Gastrocnemius medialis (tissue), 4 donors: ENCODE measurements around the gene DMRT1.

Source experiments
- POLR2A ChIP-seq, 2 donors: fragments of 450-650 bp; IDR thresholded peaks; one replicate each; pipeline ENCODE4 v1.6.1; 2017; ENCODE audit warnings: antibody characterized with exemption in 2 of 2, mild to moderate bottlenecking in 2 of 2, moderate library complexity in 2 of 2
- TF ChIP-seq, protein P1 (sequence below), 5 experiments: fragments of 450-650 bp in 3 of 5; fragments of 200-600 bp in 2 of 5; sonication (generic) in 2 of 5; IDR thresholded peaks in 4 of 5; conservative IDR thresholded peaks in 1 of 5; 1 replicate in 4 of 5; 2 replicates in 1 of 5; pipeline ENCODE4 v1.5.1; 2016 to 2019; ENCODE audit warnings: antibody characterized with exemption in 5 of 5, mild to moderate bottlenecking in 3 of 5, moderate library complexity in 3 of 5

GRCh38 chr9:974031-974995 lies 132.8 kb downstream of the DMRT1 start:
- TF ChIP-seq, protein P1, sequence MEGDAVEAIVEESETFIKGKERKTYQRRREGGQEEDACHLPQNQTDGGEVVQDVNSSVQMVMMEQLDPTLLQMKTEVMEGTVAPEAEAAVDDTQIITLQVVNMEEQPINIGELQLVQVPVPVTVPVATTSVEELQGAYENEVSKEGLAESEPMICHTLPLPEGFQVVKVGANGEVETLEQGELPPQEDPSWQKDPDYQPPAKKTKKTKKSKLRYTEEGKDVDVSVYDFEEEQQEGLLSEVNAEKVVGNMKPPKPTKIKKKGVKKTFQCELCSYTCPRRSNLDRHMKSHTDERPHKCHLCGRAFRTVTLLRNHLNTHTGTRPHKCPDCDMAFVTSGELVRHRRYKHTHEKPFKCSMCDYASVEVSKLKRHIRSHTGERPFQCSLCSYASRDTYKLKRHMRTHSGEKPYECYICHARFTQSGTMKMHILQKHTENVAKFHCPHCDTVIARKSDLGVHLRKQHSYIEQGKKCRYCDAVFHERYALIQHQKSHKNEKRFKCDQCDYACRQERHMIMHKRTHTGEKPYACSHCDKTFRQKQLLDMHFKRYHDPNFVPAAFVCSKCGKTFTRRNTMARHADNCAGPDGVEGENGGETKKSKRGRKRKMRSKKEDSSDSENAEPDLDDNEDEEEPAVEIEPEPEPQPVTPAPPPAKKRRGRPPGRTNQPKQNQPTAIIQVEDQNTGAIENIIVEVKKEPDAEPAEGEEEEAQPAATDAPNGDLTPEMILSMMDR (IDR thresholded peaks at IDR 0.05 in 4 of 5, conservative IDR thresholded peaks at IDR 0.05 in 1 of 5), result no peak
- no peak for TF ChIP-seq POLR2A (IDR thresholded peaks at IDR 0.05)
